A673 (cell line): Measurements from ENCODE around the gene ZFYVE21. TPM values are rescaled to one million over a fixed set of nuclear protein-coding genes. Genes with fewer than 3 reads are reported as not detected.

Experiments used
- BruUV-seq: library from RNA; stranded (reverse); fragments of 400-500 nt; replicated peaks from 2 replicates; lab custom pipeline; 2021; lab: Mats Ljungman, UMichigan
- CTCF ChIA-PET: fragments of 300-600 bp; sonication (Branson Sonifier 250); formaldehyde crosslinking; loops from one replicate; lab custom pipeline; 2022; ENCODE audit warnings: antibody characterized with exemption; lab: Charles Lee
- POLR2A ChIA-PET: fragments of 300-600 bp; sonication (Branson Sonifier 250); formaldehyde crosslinking; loops from one replicate; lab custom pipeline; 2022; ENCODE audit warnings: antibody characterized with exemption; ENCODE audit not compliant: low non-redundant PET; lab: Charles Lee
- DNase-seq: peaks from one replicate; pipeline ENCODE4 v3.0.0-alpha.2; 2015; ENCODE audit warnings: low spot score
- H3K27ac ChIP-seq: fragments of 200-600 bp; sonication (generic); 2 replicates; pipeline ENCODE4 v1.5.1; 2016; ENCODE audit warnings: mixed run types, low read depth, mild to moderate bottlenecking, mixed read lengths, antibody characterized with exemption, low read length; ENCODE audit not compliant: poor library complexity, severe bottlenecking
- H3K27me3 ChIP-seq: fragments of 200-600 bp; sonication (generic); replicated peaks from 2 replicates; pipeline ENCODE4 v1.6.1; 2017; ENCODE audit warnings: mixed run types, low read depth, mild to moderate bottlenecking, mixed read lengths, antibody characterized with exemption, low read length; ENCODE audit not compliant: insufficient read depth, poor library complexity
- H3K36me3 ChIP-seq: fragments of 200-600 bp; sonication (generic); 2 replicates; pipeline ENCODE4 v1.6.1; 2016; ENCODE audit warnings: mixed run types, mild to moderate bottlenecking, mixed read lengths, antibody characterized with exemption, low read length; ENCODE audit not compliant: insufficient read depth, poor library complexity, severe bottlenecking
- H3K4me1 ChIP-seq: fragments of 200-600 bp; sonication (generic); 2 replicates; pipeline ENCODE4 v1.6.1; 2017; ENCODE audit warnings: mixed run types, mild to moderate bottlenecking, mixed read lengths, antibody characterized with exemption, low read length; ENCODE audit not compliant: insufficient read depth, poor library complexity, severe bottlenecking
- H3K4me3 ChIP-seq: fragments of 200-600 bp; sonication (generic); 2 replicates; pipeline ENCODE4 v1.5.1; 2016; ENCODE audit warnings: low read depth, mixed run types, mild to moderate bottlenecking, mixed read lengths, low read length; ENCODE audit not compliant: poor library complexity, severe bottlenecking
- H3K9me3 ChIP-seq: fragments of 200-600 bp; sonication (generic); 2 replicates; pipeline ENCODE4 v1.6.1; 2016; ENCODE audit warnings: mixed run types, low read depth, mild to moderate bottlenecking, mixed read lengths, antibody characterized with exemption, low read length; ENCODE audit not compliant: poor library complexity, severe bottlenecking
- EZH2 ChIP-seq: fragments of 200-600 bp; sonication (generic); IDR thresholded peaks from 2 replicates; pipeline ENCODE4 v1.6.1; 2017; ENCODE audit warnings: borderline replicate concordance, low read depth, mild to moderate bottlenecking, mixed read lengths, antibody characterized with exemption, low read length; ENCODE audit not compliant: poor library complexity, severe bottlenecking
- intact Hi-C: fragments of 100-400 bp; cut with micrococcal nuclease; formaldehyde crosslinking; loops from one replicate; pipeline ENCODE4 v1.10.0; 2022; ENCODE audit not compliant: unreplicated experiment
- total RNA-seq: library from RNA; stranded (reverse); gene quantifications from 2 replicates; pipeline ENCODE4 v1.2.3, GENCODE V29; 2021
- TF ChIP-seq, protein P1 (sequence below): fragments of 300-800, 200-600 bp; sonication (generic); conservative IDR thresholded peaks from 2 replicates; pipeline ENCODE4 v1.5.1; 2017; ENCODE audit warnings: low read depth, mild to moderate bottlenecking, antibody characterized with exemption, low read length, moderate library complexity, mixed read lengths

ZFYVE21 gene
- total RNA-seq, 1 experiment from 2014 or later: 35.7 TPM

DNA sequence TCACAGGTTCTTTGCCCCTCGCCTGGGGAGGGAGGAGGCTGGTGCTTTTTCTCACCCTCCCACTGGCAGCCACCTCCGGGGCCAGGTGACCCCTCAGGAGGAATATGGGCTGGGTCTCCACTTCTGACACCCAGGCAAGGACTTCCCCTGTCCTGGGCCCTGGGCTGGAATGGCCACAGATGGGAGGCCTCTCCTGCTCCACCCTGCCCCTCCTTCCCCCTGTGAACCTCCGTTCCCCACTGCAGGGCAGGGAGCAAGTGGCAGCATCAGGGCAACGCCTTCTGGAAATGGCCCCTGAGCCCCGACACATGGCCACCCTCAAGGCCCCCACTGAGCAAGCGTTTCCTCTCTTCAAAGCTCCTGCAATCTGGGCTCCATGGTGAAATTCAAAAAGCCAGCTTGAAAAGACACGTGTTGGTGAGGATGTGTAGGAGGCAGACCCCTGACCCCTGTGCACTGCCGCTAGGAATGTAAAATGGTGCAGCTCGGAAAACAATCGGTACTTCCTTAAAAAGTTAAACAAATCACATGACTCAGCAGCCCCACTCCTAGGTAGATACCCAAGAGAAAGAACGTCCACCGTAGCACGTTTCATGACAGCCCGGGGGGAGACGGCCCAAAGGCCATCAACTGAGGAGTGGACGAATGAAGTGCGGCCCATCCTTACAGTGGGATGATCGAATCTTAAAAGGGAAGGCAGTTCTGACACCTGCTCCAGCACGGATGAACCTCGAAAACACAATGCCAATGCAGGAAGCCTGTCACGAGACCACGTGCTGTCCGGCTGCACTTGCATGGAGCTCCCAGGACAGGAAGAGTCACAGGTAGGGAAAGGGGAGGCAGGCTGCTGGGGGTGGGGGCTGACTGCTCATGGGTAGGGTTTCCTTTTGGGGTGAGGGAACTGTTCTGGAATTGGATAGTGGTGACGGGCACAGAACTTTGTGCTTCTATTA is 11.9 kb upstream of the ZFYVE21 start:
- POLR2A ChIA-PET: interaction anchor here (0.6 kb wide), 1 partner anchor 10 kb away, joined by 3 read pairs; no protein-coding TSS in a partner anchor
- DNase-seq: no peak
- CTCF ChIA-PET: no interaction called here
- Histone ChIP-seq H3K36me3 (peaks cover 91% of the 10 kb centered on the region), H3K9me3 (no peaks in the 10 kb centered on the region), H3K27me3 (no peaks in the 10 kb centered on the region), H3K4me3 (no peak overlapping the region), H3K4me1 (peaks cover 11% of the 10 kb centered on the region), H3K27ac (peak overlapping the region; percentile 14)
- intact Hi-C loops: no loop called here
- BruUV-seq: no TSS peak
- no peak for TF ChIP-seq EZH2
- TF ChIP-seq, protein P1, sequence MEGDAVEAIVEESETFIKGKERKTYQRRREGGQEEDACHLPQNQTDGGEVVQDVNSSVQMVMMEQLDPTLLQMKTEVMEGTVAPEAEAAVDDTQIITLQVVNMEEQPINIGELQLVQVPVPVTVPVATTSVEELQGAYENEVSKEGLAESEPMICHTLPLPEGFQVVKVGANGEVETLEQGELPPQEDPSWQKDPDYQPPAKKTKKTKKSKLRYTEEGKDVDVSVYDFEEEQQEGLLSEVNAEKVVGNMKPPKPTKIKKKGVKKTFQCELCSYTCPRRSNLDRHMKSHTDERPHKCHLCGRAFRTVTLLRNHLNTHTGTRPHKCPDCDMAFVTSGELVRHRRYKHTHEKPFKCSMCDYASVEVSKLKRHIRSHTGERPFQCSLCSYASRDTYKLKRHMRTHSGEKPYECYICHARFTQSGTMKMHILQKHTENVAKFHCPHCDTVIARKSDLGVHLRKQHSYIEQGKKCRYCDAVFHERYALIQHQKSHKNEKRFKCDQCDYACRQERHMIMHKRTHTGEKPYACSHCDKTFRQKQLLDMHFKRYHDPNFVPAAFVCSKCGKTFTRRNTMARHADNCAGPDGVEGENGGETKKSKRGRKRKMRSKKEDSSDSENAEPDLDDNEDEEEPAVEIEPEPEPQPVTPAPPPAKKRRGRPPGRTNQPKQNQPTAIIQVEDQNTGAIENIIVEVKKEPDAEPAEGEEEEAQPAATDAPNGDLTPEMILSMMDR: no peak

DNA sequence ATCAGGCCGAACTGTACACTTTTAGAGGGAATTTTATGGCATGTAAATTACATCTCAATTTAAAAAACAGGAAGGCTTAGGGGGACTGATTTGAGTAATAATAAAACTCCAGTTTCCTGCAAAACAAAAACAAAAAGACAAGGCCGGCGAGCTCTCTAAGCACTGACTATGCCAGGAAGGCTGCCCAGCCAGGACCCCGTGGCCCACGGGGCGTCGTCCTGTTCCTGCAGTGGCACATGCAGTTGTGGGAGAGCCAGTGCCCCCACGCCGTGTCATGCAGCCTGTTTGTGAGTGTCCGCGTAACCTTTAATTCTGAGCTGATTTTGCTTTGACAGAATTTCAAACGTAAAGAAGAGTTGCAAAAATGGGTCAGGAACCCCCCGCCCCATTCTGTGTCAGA is 10.9 kb upstream of the ZFYVE21 start:
- intact Hi-C loops: no loop called here
- BruUV-seq: TSS peak; percentile 14
- no peaks in the 10 kb centered on the region for H3K27me3 ChIP-seq
- H3K9me3 ChIP-seq: no peaks in the 10 kb centered on the region
- POLR2A ChIA-PET: interaction anchor here (0.6 kb wide), 1 partner anchor 9 kb away, joined by 3 read pairs; no protein-coding TSS in a partner anchor
- H3K4me1 ChIP-seq: peaks cover 11% of the 10 kb centered on the region
- H3K4me3 ChIP-seq: no peak overlapping the region
- H3K36me3 ChIP-seq: peaks cover 91% of the 10 kb centered on the region
- CTCF ChIA-PET: no interaction called here
- H3K27ac ChIP-seq: peak overlapping the region; percentile 67
- TF ChIP-seq EZH2: no peak
- TF ChIP-seq, protein P1: no peak
- no peak for DNase-seq

DNA sequence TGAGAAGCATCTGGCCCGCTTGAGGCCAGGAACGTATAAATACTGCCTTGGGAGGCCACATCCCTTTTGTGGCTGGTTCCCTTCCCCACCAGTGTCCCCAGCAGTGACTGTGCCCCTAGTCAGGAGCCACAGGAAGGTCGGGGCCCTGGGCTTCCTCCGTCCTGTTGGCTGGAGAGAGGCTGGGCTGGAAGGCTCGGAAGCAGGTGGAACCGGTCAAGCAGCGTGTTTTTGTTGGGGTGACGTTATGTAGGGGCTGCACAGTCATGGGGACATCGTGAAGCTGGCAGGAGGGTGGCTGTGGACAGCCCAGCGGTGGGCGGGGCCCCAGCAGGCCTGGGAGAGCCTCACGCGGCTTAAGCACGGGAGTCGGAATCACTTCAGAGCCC is 10.5 kb upstream of the ZFYVE21 start:
- Histone ChIP-seq H3K27ac (peak overlapping the region; percentile 67), H3K4me3 (no peak overlapping the region), H3K36me3 (peaks cover 91% of the 10 kb centered on the region), H3K4me1 (peaks cover 11% of the 10 kb centered on the region), H3K27me3 (no peaks in the 10 kb centered on the region), H3K9me3 (no peaks in the 10 kb centered on the region)
- intact Hi-C loops: no loop called here
- no TSS peak for BruUV-seq
- no peak for DNase-seq
- CTCF ChIA-PET: no interaction called here
- TF ChIP-seq, protein P1: no peak
- TF ChIP-seq EZH2: no peak
- POLR2A ChIA-PET: no interaction called here
